HCEC 1CT (cell line): ENCODE measurements around the gene PIK3R6.
"Not testable (repeated sequence)": the region's sequence is repeated elsewhere in the genome, so short reads cannot be mapped to it uniquely, and the experiment has no call there.

Source experiments
- DNase-seq: peaks from one replicate; pipeline ENCODE4 v3.0.0-alpha.2; 2017

Gene PIK3R6

GRCh38 chr17:8893621-8894201 lies 26.2 kb upstream of the PIK3R6 start:
- DNase-seq, result no peak

DNA sequence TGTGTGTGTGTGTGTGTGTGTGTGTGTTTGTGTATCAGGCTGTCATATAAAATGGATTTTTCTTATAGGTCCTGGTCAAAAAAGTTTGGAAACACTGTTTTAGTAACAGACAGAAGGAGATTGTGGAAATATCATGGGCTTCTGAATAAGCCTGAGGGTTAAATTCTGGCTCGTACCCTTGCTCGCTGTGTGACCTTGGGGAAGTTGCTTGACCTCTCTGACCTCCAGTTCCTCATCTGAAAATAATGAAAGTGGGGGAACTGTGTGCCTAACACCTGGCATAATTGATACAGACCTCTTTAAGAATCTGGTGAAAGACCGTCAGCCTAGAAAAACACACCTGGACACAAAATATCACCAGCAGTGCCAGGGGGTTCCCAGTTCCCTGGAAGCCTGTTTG lies 25.6 kb upstream of the PIK3R6 start:
- DNase-seq, result no peak

DNA sequence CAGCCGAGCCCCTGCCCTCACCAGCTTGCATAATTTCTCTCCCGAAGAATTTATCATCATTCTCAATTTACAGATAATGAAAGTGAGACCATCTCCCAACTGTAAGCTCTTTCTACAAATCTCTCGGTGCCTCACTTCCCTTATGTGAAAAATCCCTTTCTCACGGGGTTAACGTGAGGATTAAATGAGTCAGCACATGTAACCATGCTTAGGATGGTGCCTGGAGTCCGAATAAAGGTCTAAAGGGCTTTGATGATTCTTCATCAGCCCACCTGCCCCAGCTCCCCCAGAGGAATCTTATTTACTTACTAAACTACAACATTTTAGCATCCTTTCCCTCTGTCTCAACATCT lies 24.8 kb upstream of the PIK3R6 start:
- DNase-seq, result no peak

DNA sequence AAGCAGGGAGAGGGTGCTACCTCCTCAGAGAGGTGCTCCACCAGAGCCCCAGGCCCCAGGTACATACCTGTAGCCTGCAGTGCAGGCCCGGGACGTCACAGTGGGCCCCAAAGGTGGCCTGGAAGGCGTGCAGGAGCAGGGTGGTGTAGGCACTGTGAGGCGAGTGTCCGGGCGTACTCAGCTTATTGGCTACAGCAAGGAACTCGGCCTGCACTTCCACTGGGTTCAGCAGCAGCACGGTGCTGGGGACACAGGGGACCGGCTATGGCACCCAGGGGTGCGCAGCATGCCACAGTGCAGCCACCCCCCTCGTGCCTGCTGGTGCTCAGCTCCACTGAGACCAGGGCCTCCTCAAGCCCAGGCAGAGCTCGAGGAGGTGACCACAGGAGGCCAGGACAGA lies 23.2 kb upstream of the PIK3R6 start:
- DNase-seq, result no peak

DNA sequence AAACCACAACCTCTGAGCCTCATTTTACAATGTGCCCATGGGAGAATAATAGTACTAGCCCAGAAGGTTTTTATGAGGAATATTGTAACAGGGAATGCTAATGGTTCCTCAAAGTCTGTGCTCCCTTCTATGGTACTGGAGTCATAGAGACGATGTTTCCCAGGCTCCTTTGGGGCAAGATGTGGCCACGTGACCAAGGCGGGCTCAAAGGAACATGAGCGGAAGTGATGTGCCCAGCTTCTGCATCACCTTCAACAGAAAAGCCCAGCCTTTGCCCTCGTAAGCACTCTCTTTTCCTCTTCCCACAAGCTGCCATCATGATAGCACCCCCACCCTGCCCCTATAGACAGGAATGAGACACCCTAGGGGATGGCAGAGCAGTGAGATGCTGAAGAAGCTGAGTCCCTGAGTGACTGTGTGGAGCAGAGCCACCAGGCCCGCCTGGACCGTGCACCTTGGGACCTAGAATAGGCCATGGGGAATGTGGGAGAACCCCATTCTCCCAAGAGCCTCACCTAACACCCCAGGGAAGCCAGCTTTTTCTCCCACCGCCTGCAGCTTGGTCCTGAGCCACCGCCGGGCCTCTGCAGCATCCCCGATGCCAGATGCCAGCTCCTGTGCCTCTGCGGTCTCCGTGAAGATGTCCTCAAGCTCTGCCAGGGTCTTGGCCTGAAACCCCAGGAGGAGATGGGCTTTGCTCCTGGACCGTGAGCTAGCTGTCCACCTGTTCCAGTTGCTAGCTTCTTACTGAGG lies 22.2 kb upstream of the PIK3R6 start:
- no peak for DNase-seq

- DNase-seq, result no peak
These were observed 21.3 kb upstream of the PIK3R6 start for GRCh38 chr17:8888704-8889302.

DNA sequence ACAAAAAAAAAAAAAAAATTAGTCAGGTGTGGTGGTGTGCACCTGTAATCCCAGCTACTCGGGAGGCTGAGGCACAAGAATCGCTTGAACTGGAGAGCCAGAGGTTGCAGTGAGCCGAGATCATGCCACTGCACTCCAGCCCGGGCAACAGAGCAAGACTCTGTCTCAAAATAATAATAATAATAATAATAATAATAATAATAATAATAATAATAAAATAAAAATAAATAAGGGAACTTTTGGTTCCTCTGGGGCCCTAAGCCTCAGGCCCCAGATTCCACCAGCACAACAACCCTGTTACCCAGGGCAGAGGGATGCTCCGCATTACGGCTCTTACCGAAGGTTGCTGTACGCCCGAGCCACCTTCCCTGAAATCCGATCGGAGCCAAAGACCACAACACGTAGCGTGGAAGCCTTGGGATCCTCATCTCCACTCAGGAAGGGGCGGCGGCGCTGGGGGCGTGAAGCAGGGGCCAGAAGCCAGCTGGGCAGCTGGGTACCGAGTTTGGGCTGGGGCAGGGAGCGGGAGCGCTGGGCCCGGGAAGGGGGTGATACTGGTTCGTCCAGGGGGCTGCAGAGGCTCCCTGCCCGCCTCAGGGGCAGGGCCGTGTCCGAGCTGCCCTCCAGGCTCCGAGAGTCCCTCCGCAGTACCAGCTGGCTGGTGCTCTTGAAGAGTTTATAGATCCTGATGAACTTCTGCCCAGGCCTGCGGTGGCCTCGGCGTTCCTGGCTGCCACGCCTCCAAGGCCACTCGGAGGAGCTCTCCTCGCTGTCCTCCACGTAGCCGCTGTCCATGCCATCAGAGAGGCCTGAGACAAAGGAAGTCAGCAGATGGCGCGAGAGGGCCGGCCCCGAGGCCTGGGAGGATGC lies 20.6 kb upstream of the PIK3R6 start:
- DNase-seq, result no peak

DNA sequence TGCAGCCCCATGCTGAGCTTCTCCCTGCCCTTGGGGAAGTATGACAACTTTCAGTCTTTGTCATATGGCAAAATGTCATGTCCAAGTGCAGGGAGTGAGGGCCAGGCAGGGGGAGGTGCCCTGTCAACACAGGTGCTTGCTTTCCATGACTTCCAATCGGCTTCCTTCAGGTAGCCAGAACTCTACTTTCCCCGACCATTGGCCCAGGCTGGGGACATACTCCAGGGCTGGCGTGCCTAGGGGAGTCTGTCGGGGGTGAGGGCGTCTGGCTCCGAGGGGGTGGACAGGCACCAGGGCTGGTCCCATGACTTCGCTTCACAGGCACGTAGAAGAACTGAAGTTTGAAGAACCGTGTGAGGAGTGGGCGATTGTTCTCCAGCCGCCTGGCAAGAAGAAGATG lies 19.8 kb upstream of the PIK3R6 start:
- no peak for DNase-seq

- DNase-seq, result no peak
These were observed 18.7 kb upstream of the PIK3R6 start for GRCh38 chr17:8885967-8886684.

GRCh38 chr17:8885163-8885966 lies 17.9 kb upstream of the PIK3R6 start:
- DNase-seq, result not testable (repeated sequence)

- DNase-seq, result no peak
These were observed 17.0 kb upstream of the PIK3R6 start for GRCh38 chr17:8884336-8884990.

- DNase-seq, result no peak
These were observed 15.9 kb upstream of the PIK3R6 start for GRCh38 chr17:8883353-8883752.

DNA sequence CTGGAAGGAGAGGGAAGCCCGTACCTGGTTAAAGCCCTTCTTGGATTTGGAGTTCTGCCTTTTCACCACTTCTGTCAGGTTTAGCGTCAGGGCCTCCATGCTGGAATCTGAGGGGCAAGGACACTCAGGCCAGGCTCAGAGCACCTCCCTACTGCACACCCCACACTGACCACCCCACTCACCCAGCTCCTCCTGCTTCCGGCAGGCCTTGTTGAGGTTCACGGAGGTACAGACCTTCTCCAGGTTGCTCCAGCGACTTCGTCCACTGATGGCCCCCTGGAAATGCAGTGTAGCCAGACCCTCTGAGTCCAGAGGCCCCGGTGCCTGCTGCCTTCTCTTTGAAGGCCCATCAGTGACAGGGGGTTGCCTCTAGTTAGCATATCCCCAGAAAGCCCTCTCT lies 14.1 kb upstream of the PIK3R6 start:
- DNase-seq, result no peak

- no peak for DNase-seq
These were observed 13.0 kb upstream of the PIK3R6 start for GRCh38 chr17:8880466-8880865.

- no peak for DNase-seq
These were observed 11.9 kb upstream of the PIK3R6 start for GRCh38 chr17:8879410-8879809.

- no peak for DNase-seq
These were observed 10.5 kb upstream of the PIK3R6 start for GRCh38 chr17:8877984-8878383.

GRCh38 chr17:8875957-8876356 lies 8.5 kb upstream of the PIK3R6 start:
- no peak for DNase-seq

DNA sequence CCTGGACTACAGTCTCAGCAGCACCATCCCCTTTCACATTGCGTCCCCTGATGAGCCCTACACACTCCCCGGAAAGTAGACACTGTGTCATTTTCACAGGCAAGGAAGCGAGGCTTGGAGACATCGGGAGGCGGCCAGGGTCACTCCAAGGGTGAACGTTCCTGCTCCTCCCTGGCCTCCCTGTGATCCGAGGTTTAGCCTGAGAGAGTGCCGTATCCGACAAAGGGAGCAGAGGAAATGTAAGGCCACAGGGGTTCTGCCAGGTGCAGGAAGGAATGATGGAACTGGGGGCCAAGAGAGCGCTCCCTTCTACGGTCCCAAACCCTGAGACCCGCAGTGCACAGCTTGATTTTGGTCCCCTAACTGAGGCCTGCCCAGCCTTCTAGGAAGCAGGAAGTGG lies 8.0 kb upstream of the PIK3R6 start:
- DNase-seq, result no peak

DNA sequence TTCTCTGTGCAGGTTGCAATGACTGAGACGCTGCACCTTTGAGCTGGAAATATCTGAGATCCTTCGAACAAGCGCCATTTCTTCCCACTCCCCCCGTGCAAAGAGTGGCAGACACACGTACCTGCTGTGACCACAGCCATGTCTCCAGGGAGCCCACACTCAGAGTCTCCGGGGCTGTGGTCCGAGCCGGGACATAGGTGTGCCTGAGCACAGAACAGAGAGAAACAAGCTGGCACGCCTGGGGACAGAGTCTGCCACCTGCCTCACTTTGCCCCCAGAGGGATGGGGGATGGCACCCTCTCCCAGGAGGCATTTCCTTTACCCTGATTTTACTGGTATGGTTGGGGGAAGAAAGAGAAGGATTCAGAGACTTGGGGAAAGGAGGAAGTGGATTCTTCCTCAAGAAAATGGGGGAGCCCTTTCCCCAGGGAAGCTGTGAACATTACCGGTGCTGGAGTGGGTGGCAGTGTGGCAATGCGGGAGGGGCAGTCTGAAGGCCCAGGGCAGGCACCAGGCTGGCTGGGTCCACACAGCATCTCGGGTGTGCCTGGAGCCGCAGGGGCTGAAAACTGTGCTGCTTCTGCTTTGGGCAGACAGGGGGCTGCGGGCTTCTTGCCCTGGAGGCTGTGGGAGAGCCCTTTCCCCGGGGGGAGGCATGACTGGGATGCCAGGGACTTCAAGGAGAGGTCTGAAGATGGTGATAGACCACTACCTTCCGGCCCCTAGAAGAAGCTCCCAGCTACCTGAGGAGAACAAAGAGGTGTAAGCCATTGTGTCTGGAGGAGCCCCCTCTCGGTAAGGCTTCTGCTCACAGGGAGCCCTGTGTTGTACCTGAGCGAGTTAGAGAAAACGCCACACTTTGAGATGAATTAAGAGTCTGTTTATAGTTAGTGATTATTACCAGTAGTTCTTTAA lies 6.6 kb upstream of the PIK3R6 start:
- no peak for DNase-seq

GRCh38 chr17:8872705-8873435 lies 5.4 kb upstream of the PIK3R6 start:
- DNase-seq, result no peak
